SK-N-SH treated with all-trans-retinoic acid at 6 μM for 48 hours (cell line): ENCODE measurements around the gene HIF1A.

ENCODE experiments used
- BACH2 ChIP-seq: fragments of 250-450 bp; sonication (Bioruptor Pico); IDR thresholded peaks from 2 replicates; pipeline ENCODE4 v1.9.0; 2021; ENCODE audit warnings: mild to moderate bottlenecking, borderline replicate concordance
- CSDC2 ChIP-seq: fragments of 250-450 bp; sonication (Bioruptor Pico); IDR thresholded peaks from 2 replicates; pipeline ENCODE4 v1.5.0; 2020; ENCODE audit warnings: mild to moderate bottlenecking, moderate library complexity
- ESRRG ChIP-seq: fragments of 250-450 bp; sonication (Bioruptor Pico); IDR thresholded peaks from 2 replicates; pipeline ENCODE4 v1.6.1; 2021; ENCODE audit warnings: mild to moderate bottlenecking
- GLIS3 ChIP-seq: fragments of 250-450 bp; sonication (Bioruptor Pico); IDR thresholded peaks from 2 replicates; pipeline ENCODE4 v1.5.0; 2020; ENCODE audit warnings: mild to moderate bottlenecking, moderate library complexity
- OSR1 ChIP-seq: fragments of 250-450 bp; sonication (Bioruptor Pico); IDR thresholded peaks from 2 replicates; pipeline ENCODE4 v1.8.0; 2022; ENCODE audit warnings: moderate library complexity, mild to moderate bottlenecking, inconsistent platforms
- PATZ1 ChIP-seq: fragments of 250-450 bp; sonication (Bioruptor Pico); IDR thresholded peaks from 2 replicates; pipeline ENCODE4 v1.8.0; 2020; ENCODE audit warnings: mild to moderate bottlenecking, moderate library complexity, borderline replicate concordance
- RARB ChIP-seq: fragments of 250-450 bp; sonication (Bioruptor Pico); IDR thresholded peaks from 2 replicates; pipeline ENCODE4 v1.8.0; 2021; ENCODE audit warnings: mild to moderate bottlenecking, moderate library complexity
- TCF4 ChIP-seq: fragments of 250-450 bp; sonication (Bioruptor Pico); IDR thresholded peaks from 2 replicates; pipeline ENCODE4 v1.8.0; 2021; ENCODE audit warnings: mild to moderate bottlenecking, moderate library complexity, borderline replicate concordance
- ZFP30 ChIP-seq: fragments of 450-650 bp; formaldehyde crosslinking; IDR thresholded peaks from 2 replicates; pipeline ENCODE4 v1.5.0; 2022; ENCODE audit warnings: mild to moderate bottlenecking, moderate library complexity
- ZNF70 ChIP-seq: fragments of 450-650 bp; formaldehyde crosslinking; IDR thresholded peaks from 2 replicates; pipeline ENCODE4 v1.5.0; 2020; ENCODE audit warnings: mild to moderate bottlenecking, moderate library complexity
- ZNF8 ChIP-seq: fragments of 450-650 bp; formaldehyde crosslinking; IDR thresholded peaks from 2 replicates; pipeline ENCODE4 v1.5.0; 2020; ENCODE audit warnings: mild to moderate bottlenecking, moderate library complexity

GRCh38 chr14:61675291-61675690, 20.0 kb upstream of the HIF1A start:
- TF ChIP-seq RARB (CRISPR knock-in tag) (no peak), PATZ1 (CRISPR knock-in tag) (no peak), BACH2 (CRISPR knock-in tag) (no peak), GLIS3 (CRISPR knock-in tag) (no peak), ZNF8 (CRISPR knock-in tag) (no peak), CSDC2 (CRISPR knock-in tag) (no peak), ZFP30 (CRISPR knock-in tag) (no peak), OSR1 (CRISPR knock-in tag) (no peak), ESRRG (no peak), TCF4 (CRISPR knock-in tag) (no peak), ZNF70 (no peak)
